H9 (cell line): ENCODE measurements around the gene TM6SF1. TPM values are rescaled to one million over a fixed set of nuclear protein-coding genes. Genes with fewer than 3 reads are reported as not detected.

Experiments
- DNase-seq: peaks from one replicate; pipeline ENCODE4 v3.0.0-alpha.2; 2017
- H2AFZ ChIP-seq: one replicate; pipeline ENCODE4 v1.6.1; 2013; ENCODE audit warnings: mild to moderate bottlenecking, low read length, control low read depth, moderate library complexity
- H2AK5ac ChIP-seq: 2 replicates; pipeline ENCODE4 v1.6.1; 2013; ENCODE audit warnings: low read length, control low read depth, mixed read lengths; ENCODE audit not compliant: insufficient read length
- H2BK120ac ChIP-seq: one replicate; pipeline ENCODE4 v1.6.1; 2013; ENCODE audit warnings: low read depth, mild to moderate bottlenecking, low read length, control low read depth, inconsistent platforms; ENCODE audit not compliant: poor library complexity, severe bottlenecking
- H2BK12ac ChIP-seq: 2 replicates; pipeline ENCODE4 v1.6.1; 2013; ENCODE audit warnings: low read length, control low read depth, mixed read lengths, low read depth; ENCODE audit not compliant: insufficient read length
- H2BK15ac ChIP-seq: 2 replicates; pipeline ENCODE4 v1.6.1; 2013; ENCODE audit warnings: low read depth, low read length, control low read depth
- H2BK20ac ChIP-seq: one replicate; pipeline ENCODE4 v1.6.1; 2013; ENCODE audit warnings: low read depth, mild to moderate bottlenecking, low read length, control low read depth, inconsistent platforms; ENCODE audit not compliant: poor library complexity, severe bottlenecking
- H2BK5ac ChIP-seq: 2 replicates; pipeline ENCODE4 v1.6.1; 2013; ENCODE audit warnings: low read length, control low read depth, mixed read lengths; ENCODE audit not compliant: insufficient read length
- H3K14ac ChIP-seq: 2 replicates; pipeline ENCODE4 v1.6.1; 2013; ENCODE audit warnings: low read length, control low read depth; ENCODE audit not compliant: insufficient read depth
- H3K18ac ChIP-seq: 2 replicates; pipeline ENCODE4 v1.6.1; 2013; ENCODE audit warnings: low read depth, mild to moderate bottlenecking, mixed read lengths, low read length, control low read depth; ENCODE audit not compliant: insufficient read length
- H3K23ac ChIP-seq: 2 replicates; pipeline ENCODE4 v1.6.1; 2013; ENCODE audit warnings: low read length, control low read depth, mixed read lengths, low read depth; ENCODE audit not compliant: insufficient read length
- H3K23me2 ChIP-seq: 2 replicates; pipeline ENCODE4 v1.6.1; 2013; ENCODE audit warnings: low read depth, mild to moderate bottlenecking, mixed read lengths, low read length, control low read depth; ENCODE audit not compliant: insufficient read length, poor library complexity, severe bottlenecking
- H3K27ac ChIP-seq: 2 replicates; pipeline ENCODE4 v1.5.1; 2013; ENCODE audit warnings: low read length, control low read depth, mixed read lengths, low read depth; ENCODE audit not compliant: insufficient read length
- H3K27me3 ChIP-seq: 2 replicates; pipeline ENCODE4 v1.6.1; 2013; ENCODE audit warnings: low read length, control low read depth, inconsistent platforms; ENCODE audit not compliant: insufficient read depth
- H3K4ac ChIP-seq: 2 replicates; pipeline ENCODE4 v1.6.1; 2013; ENCODE audit warnings: low read depth, mild to moderate bottlenecking, control low read depth, inconsistent platforms, low read length, moderate library complexity
- H3K4me1 ChIP-seq: 2 replicates; pipeline ENCODE4 v1.6.1; 2013; ENCODE audit warnings: low read length, control low read depth, inconsistent platforms; ENCODE audit not compliant: insufficient read depth
- H3K4me2 ChIP-seq: 2 replicates; pipeline ENCODE4 v1.6.1; 2013; ENCODE audit warnings: low read length, control low read depth, mixed read lengths; ENCODE audit not compliant: insufficient read length, insufficient read depth
- H3K56ac ChIP-seq: 2 replicates; pipeline ENCODE4 v1.6.1; 2013; ENCODE audit warnings: low read depth, mild to moderate bottlenecking, mixed read lengths, low read length, control low read depth; ENCODE audit not compliant: insufficient read length
- H3K79me1 ChIP-seq: 2 replicates; pipeline ENCODE4 v1.6.1; 2013; ENCODE audit warnings: low read depth, mild to moderate bottlenecking, moderate library complexity, low read length, control low read depth, inconsistent platforms; ENCODE audit not compliant: insufficient read depth, poor library complexity, severe bottlenecking
- H3K79me2 ChIP-seq: 2 replicates; pipeline ENCODE4 v1.6.1; 2013; ENCODE audit warnings: low read length, control low read depth, inconsistent platforms; ENCODE audit not compliant: insufficient read depth
- H3K9ac ChIP-seq: 2 replicates; pipeline ENCODE4 v1.6.1; 2013; ENCODE audit warnings: low read length, control low read depth, mixed read lengths; ENCODE audit not compliant: insufficient read length; ENCODE audit errors: extremely low read depth
- H3K9me3 ChIP-seq: one replicate; pipeline ENCODE4 v1.6.1; 2013; ENCODE audit warnings: low read depth, low read length, inconsistent platforms; ENCODE audit not compliant: control insufficient read depth
- H3T11ph ChIP-seq: one replicate; pipeline ENCODE4 v1.6.1; 2013; ENCODE audit warnings: mild to moderate bottlenecking, low read length, control low read depth, inconsistent platforms
- H4K20me1 ChIP-seq: one replicate; pipeline ENCODE4 v1.6.1; 2013; ENCODE audit not compliant: control insufficient read depth, insufficient read length, insufficient read depth
- H4K5ac ChIP-seq: 2 replicates; pipeline ENCODE4 v1.6.1; 2013; ENCODE audit warnings: low read depth, mild to moderate bottlenecking, mixed read lengths, low read length, control low read depth; ENCODE audit not compliant: insufficient read length
- H4K8ac ChIP-seq: replicated peaks from 2 replicates; pipeline ENCODE4 v1.6.1; 2013; ENCODE audit warnings: low read length, control low read depth, mixed read lengths, low read depth; ENCODE audit not compliant: insufficient read length
- H4K91ac ChIP-seq: 2 replicates; pipeline ENCODE4 v1.6.1; 2013; ENCODE audit warnings: low read depth, mild to moderate bottlenecking, moderate library complexity, mixed read lengths, low read length, control low read depth; ENCODE audit not compliant: insufficient read length
- H3K27ac Mint-ChIP-seq, 3 experiments: 2 replicates in 2 of 3; 3 replicates in 1 of 3; pipeline ENCODE4 v1.8.0; 2020 to 2021; ENCODE audit warnings: mixed read lengths in 3 of 3, mild to moderate bottlenecking in 1 of 3, moderate library complexity in 1 of 3
- H3K27me3 Mint-ChIP-seq: 2 replicates; pipeline ENCODE4 v1.8.0; 2021; ENCODE audit warnings: low read depth, mild to moderate bottlenecking, moderate library complexity, mixed read lengths
- H3K36me3 Mint-ChIP-seq, 3 experiments: 2 replicates in 2 of 3; 3 replicates in 1 of 3; pipeline ENCODE4 v1.8.0; 2020 to 2021; ENCODE audit warnings: low read depth in 3 of 3, mixed read lengths in 3 of 3; ENCODE audit not compliant: insufficient read depth in 1 of 3
- H3K4me1 Mint-ChIP-seq, 2 experiments: 2 replicates each; pipeline ENCODE4 v1.8.0; 2020; ENCODE audit warnings: mixed read lengths in 2 of 2
- H3K4me3 Mint-ChIP-seq, 2 experiments: 2 replicates in 1 of 2; 3 replicates in 1 of 2; pipeline ENCODE4 v1.8.0; 2020 to 2021; ENCODE audit warnings: mild to moderate bottlenecking in 2 of 2, mixed read lengths in 2 of 2, moderate library complexity in 1 of 2
- H3K9me3 Mint-ChIP-seq, 2 experiments: 2 replicates in 1 of 2; 3 replicates in 1 of 2; pipeline ENCODE4 v1.8.0; 2020; ENCODE audit warnings: mild to moderate bottlenecking in 2 of 2, mixed read lengths in 2 of 2, moderate library complexity in 1 of 2
- CTCF ChIP-seq: fragments of 200-600 bp; sonication (generic); conservative IDR thresholded peaks from 3 replicates; pipeline ENCODE4 v1.8.0; 2021; ENCODE audit warnings: antibody characterized with exemption, mild to moderate bottlenecking
- WGBS: extraction: QIAGEN DNeasy Blood & Tissue Kit; methylation state at CpG from one replicate; pipeline ENCODE4 v1.1.7; 2013; ENCODE audit warnings: missing lambda C conversion rate, low lambda C conversion rate, mixed read lengths; ENCODE audit not compliant: insufficient read length; ENCODE audit errors: extremely low coverage; 5-methylcytosine and 5-hydroxymethylcytosine counted together
- total RNA-seq: library from RNA; stranded (reverse); gene quantifications from 2 replicates; pipeline ENCODE4 v1.2.1, GENCODE V29; 2021

TM6SF1 gene
- total RNA-seq, 1 experiment from 2014 or later, result 0.96 TPM

DNA sequence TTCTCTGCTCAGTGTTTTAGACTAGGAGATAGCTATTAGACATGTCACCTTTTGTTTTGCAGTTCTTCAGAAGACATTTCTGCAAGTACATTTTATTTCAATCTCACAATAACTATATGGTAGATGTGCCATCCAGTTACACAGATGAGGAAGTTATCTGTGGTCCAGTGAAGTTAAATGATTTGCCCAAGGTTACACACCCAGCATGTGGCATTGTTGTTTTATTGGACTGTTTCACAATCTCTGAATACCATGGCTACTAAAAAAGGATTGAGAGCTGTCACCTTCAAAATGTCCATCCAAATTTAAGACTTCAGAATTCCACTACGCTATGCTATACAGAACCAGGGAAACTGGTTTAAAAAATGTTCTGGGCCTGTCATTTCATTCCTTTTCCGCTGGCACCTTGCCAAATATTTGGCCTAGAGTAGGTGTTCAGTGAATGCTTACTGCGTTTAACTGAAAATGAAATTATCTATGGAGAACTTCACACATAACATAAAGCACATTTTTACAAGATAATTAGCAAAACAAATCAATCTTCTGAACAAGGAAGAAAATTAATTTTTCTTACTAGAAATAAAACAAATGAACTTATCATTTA lies 20.2 kb downstream of the TM6SF1 start:
- H3K79me2 ChIP-seq, result no peaks in the 10 kb centered on the region
- no peak overlapping the region for H3T11ph ChIP-seq
- no peak for DNase-seq
- WGBS, result no CpG with 5 or more reads among the region's 3 CpGs
- no peak overlapping the region for H3K27ac Mint-ChIP-seq
- no peak overlapping the region for H3K23ac ChIP-seq
- H3K36me3 Mint-ChIP-seq, result no peaks in the 10 kb centered on the region; a peak in 2 of 7 replicates
- no peak overlapping the region for H3K56ac ChIP-seq
- no peaks in the 10 kb centered on the region for H4K20me1 ChIP-seq
- no peak overlapping the region for H2BK20ac ChIP-seq
- TF ChIP-seq CTCF, result no peak
- H3K18ac ChIP-seq, result no peak overlapping the region
- H3K4me1 ChIP-seq, result no peaks in the 10 kb centered on the region
- H3K4me2 ChIP-seq, result no peak overlapping the region
- H3K9ac ChIP-seq, result no peak overlapping the region
- H3K23me2 ChIP-seq, result no peaks in the 10 kb centered on the region
- H4K5ac ChIP-seq, result no peak overlapping the region
- no peaks in the 10 kb centered on the region for H3K9me3 ChIP-seq
- no peak overlapping the region for H4K8ac ChIP-seq
- H4K91ac ChIP-seq, result no peak overlapping the region
- H3K4me1 Mint-ChIP-seq, result peaks cover 0 to 3% of the 10 kb centered on the region in 2 experiments; a peak in 1 of 4 replicates
- H2BK120ac ChIP-seq, result no peak overlapping the region
- H3K9me3 Mint-ChIP-seq, result no peaks in the 10 kb centered on the region
- no peak overlapping the region for H3K14ac ChIP-seq
- H3K4me3 Mint-ChIP-seq, result no peak overlapping the region
- H2BK5ac ChIP-seq, result no peak overlapping the region
- H3K27ac ChIP-seq, result no peak overlapping the region
- no peak overlapping the region for H2BK15ac ChIP-seq
- no peak overlapping the region for H2AK5ac ChIP-seq
- no peaks in the 10 kb centered on the region for H3K79me1 ChIP-seq
- H3K27me3 ChIP-seq, result no peaks in the 10 kb centered on the region
- H2BK12ac ChIP-seq, result no peak overlapping the region
- no peak overlapping the region for H3K4ac ChIP-seq
- no peaks in the 10 kb centered on the region; the same call in 1 of the 2 replicates for H3K27me3 Mint-ChIP-seq
- H2AFZ ChIP-seq, result no peak overlapping the region
